Fibroblast of skin of left quadriceps (primary cell): ENCODE measurements around the gene ST8SIA5.

Experiments used
- DNase-seq, 2 experiments: peaks; one replicate each; pipeline ENCODE4 v3.0.0-alpha.2; 2013; ENCODE audit warnings: low read depth in 2 of 2

The ST8SIA5 gene

GRCh38 chr18:46627136-46627535 lies 129.7 kb downstream of the ST8SIA5 start:
- DNase-seq: no peak

GRCh38 chr18:46625069-46625468 lies 131.8 kb downstream of the ST8SIA5 start:
- DNase-seq: no peak

GRCh38 chr18:46624127-46624526 lies 132.7 kb downstream of the ST8SIA5 start:
- DNase-seq: no peak

GRCh38 chr18:46623541-46623940 lies 133.3 kb downstream of the ST8SIA5 start:
- DNase-seq: no peak

GRCh38 chr18:46622999-46623398 lies 133.9 kb downstream of the ST8SIA5 start:
- peak in 1 of 2 experiments; percentile 3 for DNase-seq

GRCh38 chr18:46622451-46622850 lies 134.4 kb downstream of the ST8SIA5 start:
- DNase-seq: no peak

- no peak for DNase-seq
Observed at GRCh38 chr18:46621871-46622270, 135.0 kb downstream of the ST8SIA5 start.

GRCh38 chr18:46621111-46621766 lies 135.6 kb downstream of the ST8SIA5 start:
- no peak for DNase-seq

GRCh38 chr18:46619559-46619958 lies 137.3 kb downstream of the ST8SIA5 start:
- DNase-seq: no peak
